Right lobe of liver (tissue), 6 donors: Measurements from ENCODE around the gene HDGF. TPM values are rescaled to one million over a fixed set of nuclear protein-coding genes. Genes with fewer than 3 reads are reported as not detected.

ENCODE experiments used
- ATAC-seq, 4 donors: fragments of 200-7000 bp; cut with Tn5 transposase; one replicate each; pipeline ENCODE4 v1.9.1; 2020; ENCODE audit warnings: mild to moderate bottlenecking in 4 of 4, moderate library complexity in 4 of 4
- DNase-seq, 3 donors: peaks; one replicate each; pipeline ENCODE4 v3.0.0-alpha.2; 2020
- H3K27ac ChIP-seq, 3 donors: fragments of 200-600 bp; one replicate each; pipeline ENCODE4 v1.8.0; 2022
- H3K27me3 ChIP-seq, 2 donors: fragments of 200-600 bp; one replicate each; pipeline ENCODE4 v1.8.0; 2022
- H3K36me3 ChIP-seq, 4 donors: fragments of 200-600 bp; sonication (generic) in 1 of 4; one replicate each; pipeline versions ENCODE4 v1.5.1 to v1.8.0; 2017 to 2022; ENCODE audit warnings: control low read depth in 1 of 4
- H3K4me1 ChIP-seq, 4 donors: fragments of 200-600 bp; sonication (generic) in 1 of 4; one replicate each; pipeline versions ENCODE4 v1.5.1 to v1.8.0; 2017 to 2022; ENCODE audit warnings: control low read depth in 1 of 4
- H3K4me3 ChIP-seq, 3 donors: fragments of 200-600 bp; one replicate each; pipeline ENCODE4 v1.8.0; 2022
- H3K9me3 ChIP-seq, 4 donors: fragments of 200-600 bp; sonication (generic) in 1 of 4; one replicate each; pipeline versions ENCODE4 v1.5.1 to v1.8.0; 2017 to 2022; ENCODE audit warnings: control low read depth in 1 of 4
- POLR2A ChIP-seq: fragments of 450-650 bp; IDR thresholded peaks from one replicate; pipeline ENCODE4 v1.6.1; 2017; ENCODE audit warnings: antibody characterized with exemption, mild to moderate bottlenecking
- WGBS: methylation state at CpG from one replicate; pipeline ENCODE4 v1.1.6; 2018; ENCODE audit warnings: low coverage, low lambda C conversion rate; ENCODE audit not compliant: insufficient coverage; ENCODE audit errors: missing lambda C conversion rate; 5-methylcytosine and 5-hydroxymethylcytosine counted together
- intact Hi-C, 2 donors: fragments of 100-400 bp; cut with DNase I; formaldehyde crosslinking; loops; one replicate each; pipeline versions ENCODE4 v1.11.2 to v1.14.1; 2022
- total RNA-seq, 6 experiments: library from RNA; depleted of rRNA in 2 of 6; stranded (reverse); fragments of >200 nt in 2 of 6; fragmentation: NEBNext Ultra II Directional in 3 of 6; extraction: Animal tissue kit (Norgen Biotek cat#: 25700) in 3 of 6; gene quantifications; one replicate each; pipeline versions ENCODE4 v1.1.0 to v1.2.4, GENCODE V29; 2016 to 2023
- TF ChIP-seq, protein P1 (sequence below), 4 donors: fragments of 200-600 bp in 3 of 4; fragments of 450-650 bp in 1 of 4; IDR thresholded peaks; one replicate each; pipeline versions ENCODE4 v1.5.1 to v1.8.0; 2016 to 2022; ENCODE audit warnings: antibody characterized with exemption in 4 of 4, mild to moderate bottlenecking in 2 of 4
- donor health status: DM: no; HTN: yes; CAD: no.
- donor health status: DM: no; HTN: no; CAD: no.
- donor health status: DM: no; HTN: no; CAD: no.
- donor health status: DM: no; HTN: yes; CAD: no.
- donor health status: DM: no; HTN: yes; CAD: no.

HDGF gene
- total RNA-seq, 6 experiments from 2014 or later = 131 to 192 (median 157) TPM

DNA sequence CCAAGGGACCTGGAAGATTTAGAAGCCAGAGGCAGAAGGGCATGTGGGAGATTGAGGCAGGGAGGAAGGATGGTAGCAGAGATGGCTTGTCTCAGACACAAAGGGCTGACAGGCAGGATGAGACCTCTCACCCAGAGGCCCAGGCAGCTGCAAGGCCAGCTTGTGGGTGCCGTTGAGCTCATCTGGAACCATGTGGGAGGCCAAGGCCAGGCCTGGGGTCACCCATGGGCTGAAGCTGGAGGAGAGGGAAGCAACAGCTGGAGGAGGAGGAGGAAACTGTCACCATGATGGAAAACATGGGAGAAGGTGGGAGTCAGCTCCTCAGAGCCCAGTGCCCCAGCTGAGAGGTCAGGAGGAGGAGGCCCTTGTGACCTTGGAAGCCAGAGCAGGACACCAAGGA is 52.5 kb downstream of the HDGF start:
- intact Hi-C loops = no loop called here
- 67% methylated on average over 1 of the region's 1 CpG for WGBS

DNA sequence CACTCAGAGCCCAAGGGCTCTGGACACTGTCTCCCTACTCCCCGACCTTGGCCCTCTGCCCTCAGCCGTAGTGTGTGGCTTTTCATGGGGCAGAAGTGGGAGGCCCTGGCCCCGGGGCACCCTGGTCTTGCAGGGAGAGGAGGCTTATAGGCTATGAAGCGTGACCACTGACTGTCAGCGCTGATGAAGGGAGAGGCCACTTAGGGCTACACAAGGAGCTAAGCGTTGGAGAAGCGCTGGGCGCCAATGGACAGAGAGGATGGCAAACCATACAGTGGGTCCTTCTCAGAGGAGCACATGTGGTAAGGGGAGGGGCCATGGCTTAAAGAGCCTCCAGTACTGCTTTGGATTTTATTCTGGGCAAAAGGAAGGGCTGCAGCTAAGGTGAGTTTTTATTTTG is 54.0 kb downstream of the HDGF start:
- Histone ChIP-seq H3K27ac (no peak overlapping the region), H3K27me3 (no peaks in the 10 kb centered on the region), H3K9me3 (no peaks in the 10 kb centered on the region), H3K4me3 (no peak overlapping the region), H3K4me1 (no peaks in the 10 kb centered on the region), H3K36me3 (no peaks in the 10 kb centered on the region)
- ATAC-seq (no peak), DNase-seq (no peak)
- intact Hi-C loops = no loop called here
- TF ChIP-seq POLR2A = no peak
- TF ChIP-seq, protein P1, sequence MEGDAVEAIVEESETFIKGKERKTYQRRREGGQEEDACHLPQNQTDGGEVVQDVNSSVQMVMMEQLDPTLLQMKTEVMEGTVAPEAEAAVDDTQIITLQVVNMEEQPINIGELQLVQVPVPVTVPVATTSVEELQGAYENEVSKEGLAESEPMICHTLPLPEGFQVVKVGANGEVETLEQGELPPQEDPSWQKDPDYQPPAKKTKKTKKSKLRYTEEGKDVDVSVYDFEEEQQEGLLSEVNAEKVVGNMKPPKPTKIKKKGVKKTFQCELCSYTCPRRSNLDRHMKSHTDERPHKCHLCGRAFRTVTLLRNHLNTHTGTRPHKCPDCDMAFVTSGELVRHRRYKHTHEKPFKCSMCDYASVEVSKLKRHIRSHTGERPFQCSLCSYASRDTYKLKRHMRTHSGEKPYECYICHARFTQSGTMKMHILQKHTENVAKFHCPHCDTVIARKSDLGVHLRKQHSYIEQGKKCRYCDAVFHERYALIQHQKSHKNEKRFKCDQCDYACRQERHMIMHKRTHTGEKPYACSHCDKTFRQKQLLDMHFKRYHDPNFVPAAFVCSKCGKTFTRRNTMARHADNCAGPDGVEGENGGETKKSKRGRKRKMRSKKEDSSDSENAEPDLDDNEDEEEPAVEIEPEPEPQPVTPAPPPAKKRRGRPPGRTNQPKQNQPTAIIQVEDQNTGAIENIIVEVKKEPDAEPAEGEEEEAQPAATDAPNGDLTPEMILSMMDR (IDR thresholded peaks at IDR 0.05) = no peak
- WGBS = 23% methylated on average over 3 of the region's 8 CpGs

More for the DNA sequence above, 52.5 kb downstream of the HDGF start:
- no peak overlapping the region for H3K4me3 ChIP-seq
- H3K36me3 ChIP-seq = no peaks in the 10 kb centered on the region
- no peak for DNase-seq
- TF ChIP-seq, protein P1 (IDR thresholded peaks at IDR 0.05) = no peak
- TF ChIP-seq POLR2A = no peak
- ATAC-seq = no peak
- peaks cover 0 to 7% of the 10 kb centered on the region in 2 donors for H3K27me3 ChIP-seq
- H3K9me3 ChIP-seq = no peaks in the 10 kb centered on the region
- H3K4me1 ChIP-seq = no peaks in the 10 kb centered on the region
- H3K27ac ChIP-seq = no peak overlapping the region

DNA sequence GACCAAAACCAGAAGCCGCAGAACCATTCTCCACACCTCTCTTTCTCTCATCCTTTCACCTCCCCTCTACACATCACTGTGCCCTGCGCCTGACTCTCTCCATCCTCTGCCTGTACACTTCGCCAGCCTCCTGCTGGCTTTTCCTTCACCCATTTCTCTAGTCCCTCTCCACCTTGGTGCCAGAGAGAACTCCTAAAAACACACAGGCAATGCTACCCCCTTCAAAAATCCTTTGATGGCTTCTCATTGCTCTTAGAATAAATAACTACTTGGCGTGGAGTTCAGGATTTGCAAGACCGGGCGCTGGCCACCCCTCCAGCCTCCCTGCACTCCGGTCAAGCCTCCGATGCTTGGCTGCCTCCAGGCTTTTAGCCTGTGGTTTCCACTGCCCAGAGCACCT is 54.7 kb downstream of the HDGF start:
- no peak overlapping the region for H3K27ac ChIP-seq
- H3K4me1 ChIP-seq = no peaks in the 10 kb centered on the region
- no peak for ATAC-seq
- TF ChIP-seq POLR2A = no peak
- TF ChIP-seq, protein P1 (IDR thresholded peaks at IDR 0.05) = no peak
- 70% methylated on average over 7 of the region's 8 CpGs for WGBS
- no peak overlapping the region for H3K4me3 ChIP-seq
- intact Hi-C loops = no loop called here
- H3K36me3 ChIP-seq = no peaks in the 10 kb centered on the region
- H3K27me3 ChIP-seq = no peaks in the 10 kb centered on the region
- H3K9me3 ChIP-seq = no peaks in the 10 kb centered on the region
- no peak for DNase-seq

- Histone ChIP-seq H3K36me3 (no peaks in the 10 kb centered on the region), H3K27me3 (peaks cover 0 to 5% of the 10 kb centered on the region in 2 donors), H3K4me3 (no peak overlapping the region), H3K4me1 (peaks cover 0 to 2% (median 0%) of the 10 kb centered on the region in 4 donors), H3K27ac (no peak overlapping the region), H3K9me3 (no peaks in the 10 kb centered on the region)
- no peak for TF ChIP-seq POLR2A
- TF ChIP-seq, protein P1 (IDR thresholded peaks at IDR 0.05) = no peak
- no peak for ATAC-seq
- DNase-seq = no peak
- intact Hi-C loops = no loop called here
- WGBS = 92% methylated on average over 2 of the region's 5 CpGs
Observed at GRCh38 chr1:156694690-156694962, 56.8 kb downstream of the HDGF start.
